Gastrocnemius medialis (tissue), 4 donors: ENCODE results near the gene CD2BP2. TPM values are rescaled to one million over a fixed set of nuclear protein-coding genes. Genes with fewer than 3 reads are reported as not detected.

Experiments used
- ATAC-seq, 2 donors: fragments of 150-250 bp; one replicate each; pipeline ENCODE4 v1.9.1; 2016
- DNase-seq, 2 donors: peaks; one replicate each; pipeline ENCODE4 v3.0.0-alpha.2; 2019
- H3K27ac ChIP-seq, 4 donors: fragments of 200-600 bp; sonication (generic); 1 replicate in 1 of 4; 2 replicates in 3 of 4; pipeline ENCODE4 v1.5.1; 2016 to 2018; ENCODE audit warnings: mild to moderate bottlenecking in 2 of 4, moderate library complexity in 1 of 4
- H3K27me3 ChIP-seq, 3 donors: fragments of 200-600 bp; sonication (generic) in 2 of 3; 1 replicate in 1 of 3; 2 replicates in 2 of 3; pipeline versions ENCODE4 v1.5.1 to v1.6.0; 2016 to 2019; ENCODE audit warnings: mild to moderate bottlenecking in 1 of 3, moderate library complexity in 1 of 3
- H3K36me3 ChIP-seq, 2 donors: fragments of 200-600 bp; sonication (generic) in 1 of 2; one replicate each; pipeline ENCODE4 v1.5.1; 2017 to 2018
- H3K4me1 ChIP-seq, 2 donors: fragments of 200-600 bp; sonication (generic) in 1 of 2; one replicate each; pipeline ENCODE4 v1.5.1; 2016 to 2017; ENCODE audit warnings: mild to moderate bottlenecking in 2 of 2
- H3K4me3 ChIP-seq, 4 donors: fragments of 200-600 bp; sonication (generic) in 3 of 4; 1 replicate in 1 of 4; 2 replicates in 3 of 4; pipeline ENCODE4 v1.5.1; 2016 to 2019; ENCODE audit warnings: mild to moderate bottlenecking in 2 of 4
- H3K9me3 ChIP-seq, 3 donors: fragments of 200-600 bp; sonication (generic) in 2 of 3; 1 replicate in 1 of 3; 2 replicates in 2 of 3; pipeline ENCODE4 v1.5.1; 2016 to 2019
- CTCF ChIP-seq, 5 experiments: fragments of 450-650 bp in 3 of 5; fragments of 200-600 bp in 2 of 5; sonication (generic) in 2 of 5; IDR thresholded peaks in 4 of 5; conservative IDR thresholded peaks in 1 of 5; 1 replicate in 4 of 5; 2 replicates in 1 of 5; pipeline ENCODE4 v1.5.1; 2016 to 2019; ENCODE audit warnings: antibody characterized with exemption in 5 of 5, mild to moderate bottlenecking in 3 of 5, moderate library complexity in 3 of 5
- POLR2A ChIP-seq, 2 donors: fragments of 450-650 bp; IDR thresholded peaks; one replicate each; pipeline ENCODE4 v1.6.1; 2017; ENCODE audit warnings: antibody characterized with exemption in 2 of 2, mild to moderate bottlenecking in 2 of 2, moderate library complexity in 2 of 2
- in situ Hi-C, 4 donors: fragments of 200-750 bp; cut with MboI; loops; one replicate each; pipeline versions ENCODE4 v1.15.0 to v1.8.0; 2017; ENCODE audit warnings: low sequenced_read_pairs in 4 of 4
- intact Hi-C: fragments of 100-400 bp; cut with DNase I; formaldehyde crosslinking; loops from one replicate; pipeline ENCODE4 v1.15.1; 2023; ENCODE audit warnings: low total_unique reads
- total RNA-seq, 4 donors: library from RNA; depleted of rRNA; stranded (reverse); fragments of >200 nt; gene quantifications; one replicate each; pipeline versions ENCODE4 v1.1.0 to v1.2.3, GENCODE V29; 2016

Gene CD2BP2
- 10 to 100 TPM; 33.4 to 53.8 (median 40.9) TPM for total RNA-seq

DNA sequence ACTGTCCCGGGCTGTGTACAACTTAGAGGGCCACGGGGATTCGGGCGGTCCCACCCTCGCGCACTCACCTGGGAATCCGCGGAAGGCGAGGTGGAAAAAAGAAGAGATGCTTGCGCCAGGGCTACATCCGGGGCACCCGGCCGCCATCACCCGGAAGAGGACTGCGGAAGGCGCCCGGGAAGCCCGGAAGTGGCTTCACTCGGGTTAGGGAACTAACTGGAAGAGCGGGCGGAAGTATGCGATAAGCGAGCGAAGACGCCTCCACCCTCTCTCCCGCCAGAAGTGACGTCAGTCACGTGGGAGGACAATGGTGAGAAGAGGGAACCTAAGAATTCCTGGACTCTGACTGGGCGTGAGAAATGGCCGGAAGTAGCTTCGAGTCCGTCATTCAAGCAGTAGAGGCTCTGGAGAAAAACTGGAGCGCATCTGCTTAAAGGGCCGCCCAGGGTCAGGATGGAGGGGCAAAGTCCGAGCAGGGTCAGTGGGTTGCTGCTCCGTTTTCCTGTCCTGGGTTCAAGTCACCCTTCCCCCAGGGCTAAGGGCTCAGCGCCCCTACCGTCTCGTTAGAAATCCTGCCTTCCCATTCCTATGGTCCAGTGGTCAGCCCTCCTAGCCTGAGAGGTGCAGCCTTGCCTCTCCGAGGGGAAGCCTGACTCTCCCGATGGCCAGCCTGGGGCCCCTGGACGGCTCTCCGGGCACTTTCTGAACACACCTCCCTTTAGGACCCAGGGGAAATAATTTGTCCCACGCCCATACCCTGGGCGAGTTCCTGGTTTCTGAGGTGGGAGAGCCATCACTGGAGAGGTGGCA lies at the start of gene CD2BP2:
CD2BP2 (minus strand) TSS at position 165 of the 810 bp plus-strand sequence. CDS start 627 bp downstream, outside the sequence.
- Histone ChIP-seq H3K36me3 (peaks cover 0 to 48% of the 10 kb centered on the region in 2 donors), H3K27me3 (no peaks in the 10 kb centered on the region), H3K4me3 (peak within 1 kb of the TSS; percentile 96 to 100 (median 97)), H3K4me1 (peaks cover 43 to 48% of the 10 kb centered on the region in 2 donors), H3K9me3 (no peaks in the 10 kb centered on the region), H3K27ac (peak within 1 kb of the TSS; percentile 92 to 97 (median 94))
- intact Hi-C loops (loop anchor here (1.0 to 5.0 kb wide), 2 partner anchors 15 to 453 kb away; partner anchors contain the start of genes ASPHD1 and TBC1D10B), in situ Hi-C loops (loop anchor here in 2 of 4 donors (25.0 kb wide), 2 partner anchors 268 to 293 kb away; partner anchors contain the start of genes ALDOA (in 1 of the 2), PPP4C (in 1 of the 2), TBX6 (in 1 of the 2) and YPEL3 (in 1 of the 2))
- ATAC-seq (peak; percentile 91 to 92), DNase-seq (peak; percentile 96 to 97)
- TF ChIP-seq POLR2A (IDR thresholded peaks at IDR 0.05), result peak; percentile 46
- TF ChIP-seq CTCF (IDR thresholded peaks at IDR 0.05 in 4 of 5, conservative IDR thresholded peaks at IDR 0.05 in 1 of 5), result no peak

DNA sequence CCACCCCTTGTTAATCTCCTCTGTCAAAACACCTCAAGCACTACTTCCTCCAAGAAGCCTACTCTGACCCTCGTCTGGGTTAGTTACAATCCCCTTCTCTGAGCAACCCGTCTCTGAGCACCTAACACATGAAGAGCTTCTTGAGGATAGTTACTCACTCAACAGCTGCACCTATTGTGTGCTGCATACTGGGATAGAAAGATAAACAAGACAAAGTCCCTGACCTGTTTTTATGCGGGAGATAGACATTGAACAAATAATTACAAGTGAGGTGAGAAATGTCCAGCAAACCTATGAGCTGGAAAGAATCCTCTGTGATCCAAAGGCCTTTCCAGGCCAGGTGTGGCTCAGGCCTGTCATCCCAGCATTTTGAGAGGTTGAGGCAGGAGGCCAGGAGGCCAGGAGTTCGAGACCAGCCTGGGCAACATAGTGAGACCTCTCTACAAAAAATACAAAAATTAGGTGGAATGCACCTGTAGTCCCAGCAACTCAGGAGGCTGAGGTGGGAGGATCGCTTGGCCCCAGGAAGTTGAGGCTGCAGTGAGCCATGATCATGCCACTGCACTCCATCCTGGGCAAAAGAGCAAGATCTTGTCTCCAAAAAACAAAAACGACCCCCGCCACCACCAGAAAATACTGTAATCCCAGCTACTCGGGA lies 46.8 kb upstream of the CD2BP2 start:
- no peak for TF ChIP-seq POLR2A (IDR thresholded peaks at IDR 0.05)
- no peak for TF ChIP-seq CTCF (IDR thresholded peaks at IDR 0.05 in 4 of 5, conservative IDR thresholded peaks at IDR 0.05 in 1 of 5)
- intact Hi-C loops, result no loop called here
- no peak overlapping the region for H3K27ac ChIP-seq
- ATAC-seq (no peak), DNase-seq (no peak)
- H3K9me3 ChIP-seq, result no peaks in the 10 kb centered on the region
- H3K4me3 ChIP-seq, result no peak overlapping the region
- peaks cover 9 to 13% of the 10 kb centered on the region in 2 donors for H3K4me1 ChIP-seq
- in situ Hi-C loops, result loop anchor here in 2 of 4 donors (25.0 kb wide), 2 partner anchors 290 to 340 kb away; partner anchors contain the start of genes ALDOA (in 1 of the 2), GDPD3 (in 1 of the 2) and MAPK3 (in 1 of the 2)
- H3K36me3 ChIP-seq, result peaks cover 0 to 17% of the 10 kb centered on the region in 2 donors
- H3K27me3 ChIP-seq, result no peaks in the 10 kb centered on the region

DNA sequence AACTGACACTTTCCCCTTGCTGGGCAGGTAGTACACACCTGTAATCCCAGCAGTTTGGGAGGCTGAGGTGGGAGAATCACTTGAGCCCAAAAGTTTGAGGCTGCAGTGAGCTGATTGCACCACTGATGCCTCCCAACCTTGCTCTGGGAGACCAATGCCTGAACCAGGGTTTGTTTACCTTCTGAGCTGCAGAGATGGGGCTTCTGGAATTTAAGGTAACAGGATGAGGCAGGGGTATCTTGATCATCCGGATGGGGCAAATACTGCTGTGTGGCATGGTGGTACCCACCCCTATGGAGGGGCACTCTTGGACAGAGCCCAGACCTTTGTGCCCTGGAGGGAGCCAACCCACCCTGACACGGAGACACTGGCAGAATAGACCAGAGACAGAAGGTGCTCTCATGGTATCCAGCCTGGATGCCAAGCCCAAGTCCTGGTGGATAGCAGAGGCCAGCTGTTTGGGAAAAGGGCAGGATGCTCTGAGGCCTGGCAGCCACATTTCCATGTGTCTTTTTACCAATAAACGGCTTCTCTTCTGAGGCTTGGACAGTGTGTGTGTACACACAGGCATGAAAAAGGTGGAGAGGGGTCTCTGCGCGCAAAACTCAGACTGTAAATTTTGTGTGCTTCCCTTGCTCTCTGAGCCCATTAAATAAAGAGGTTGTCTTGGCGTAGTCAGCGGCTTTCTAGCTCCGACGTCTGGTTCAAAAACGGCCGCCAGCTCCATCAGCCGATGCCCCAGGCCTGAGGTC lies 44.5 kb upstream of the CD2BP2 start:
- in situ Hi-C loops (loop anchor here in 2 of 4 donors (25.0 kb wide), 2 partner anchors 287 to 337 kb away; partner anchors contain the start of genes ALDOA (in 1 of the 2), GDPD3 (in 1 of the 2) and MAPK3 (in 1 of the 2)), intact Hi-C loops (no loop called here)
- TF ChIP-seq POLR2A (IDR thresholded peaks at IDR 0.05), result no peak
- TF ChIP-seq CTCF (IDR thresholded peaks at IDR 0.05 in 4 of 5, conservative IDR thresholded peaks at IDR 0.05 in 1 of 5), result no peak

More for the DNA sequence above, 44.5 kb upstream of the CD2BP2 start:
- H3K36me3 ChIP-seq, result peaks cover 0 to 17% of the 10 kb centered on the region in 2 donors
- peaks cover 13 to 21% of the 10 kb centered on the region in 2 donors for H3K4me1 ChIP-seq
- H3K27me3 ChIP-seq, result no peaks in the 10 kb centered on the region
- no peaks in the 10 kb centered on the region for H3K9me3 ChIP-seq
- DNase-seq, result no peak
- peak overlapping the region; percentile 66 to 93 (median 72) for H3K4me3 ChIP-seq
- H3K27ac ChIP-seq, result peak overlapping the region; percentile 26 to 78 (median 69)
- ATAC-seq, result no peak
